Liver (tissue), 9 donors: ENCODE results near the gene FMR1. TPM values are rescaled to one million over a fixed set of nuclear protein-coding genes. Genes with fewer than 3 reads are reported as not detected.

Experiments
- DNase-seq: peaks from one replicate; pipeline ENCODE4 v3.0.0-alpha.2; 2017; ENCODE audit warnings: low spot score
- H3K27ac ChIP-seq, 2 donors: one replicate each; pipeline ENCODE4 v1.7.0; 2013; ENCODE audit warnings: inconsistent platforms in 2 of 2, low read length in 2 of 2, control low read depth in 1 of 2, low read depth in 1 of 2, mild to moderate bottlenecking in 1 of 2
- H3K27me3 ChIP-seq, 4 donors: one replicate each; pipeline versions ENCODE4 v1.6.1 to v1.7.0; 2013; ENCODE audit warnings: low read length in 3 of 4, inconsistent platforms in 1 of 4, mild to moderate bottlenecking in 1 of 4, moderate library complexity in 1 of 4; ENCODE audit not compliant: control insufficient read depth in 4 of 4, insufficient read depth in 4 of 4
- H3K36me3 ChIP-seq, 4 donors: one replicate each; pipeline versions ENCODE4 v1.6.1 to v1.7.0; 2013; ENCODE audit warnings: low read length in 3 of 4, mild to moderate bottlenecking in 3 of 4, low read depth in 1 of 4, moderate library complexity in 1 of 4; ENCODE audit not compliant: control insufficient read depth in 4 of 4, insufficient read depth in 3 of 4
- H3K4me1 ChIP-seq, 4 donors: one replicate each; pipeline versions ENCODE4 v1.6.1 to v1.7.0; 2013; ENCODE audit warnings: low read length in 3 of 4, mild to moderate bottlenecking in 3 of 4, moderate library complexity in 1 of 4; ENCODE audit not compliant: control insufficient read depth in 4 of 4, insufficient read depth in 4 of 4
- H3K4me3 ChIP-seq, 3 donors: one replicate each; pipeline versions ENCODE4 v1.6.1 to v1.7.0; 2013; ENCODE audit warnings: low read length in 3 of 3, control low read depth in 1 of 3, low read depth in 1 of 3, mild to moderate bottlenecking in 1 of 3
- H3K9ac ChIP-seq, 2 donors: one replicate each; pipeline ENCODE4 v1.7.0; 2013; ENCODE audit warnings: low read length in 2 of 2, mild to moderate bottlenecking in 2 of 2, moderate library complexity in 2 of 2, control low read depth in 1 of 2, low read depth in 1 of 2
- H3K9me3 ChIP-seq, 4 donors: one replicate each; pipeline versions ENCODE4 v1.6.1 to v1.7.0; 2013; ENCODE audit warnings: low read length in 3 of 4; ENCODE audit not compliant: control insufficient read depth in 4 of 4
- EGR1 ChIP-seq, 2 donors: IDR thresholded peaks; 2 replicates each; pipeline ENCODE4 v1.6.1; 2016 to 2018; ENCODE audit warnings: antibody characterized with exemption in 2 of 2, low read depth in 2 of 2
- FOXA1 ChIP-seq: IDR thresholded peaks from 2 replicates; pipeline ENCODE4 v1.6.1; 2016; ENCODE audit warnings: antibody characterized with exemption
- FOXA2 ChIP-seq: IDR thresholded peaks from 2 replicates; pipeline ENCODE4 v1.6.1; 2016; ENCODE audit warnings: antibody characterized with exemption
- GABPA ChIP-seq, 2 donors: IDR thresholded peaks in 1 of 2; conservative IDR thresholded peaks in 1 of 2; 2 replicates each; pipeline ENCODE4 v1.6.1; 2016; ENCODE audit warnings: antibody characterized with exemption in 2 of 2, mild to moderate bottlenecking in 1 of 2, moderate library complexity in 1 of 2
- HNF4A ChIP-seq, 2 donors: conservative IDR thresholded peaks; 2 replicates each; pipeline ENCODE4 v1.6.1; 2016; ENCODE audit warnings: antibody characterized with exemption in 2 of 2, mild to moderate bottlenecking in 2 of 2
- HNF4G ChIP-seq: IDR thresholded peaks from 2 replicates; pipeline ENCODE4 v1.6.1; 2016; ENCODE audit warnings: antibody characterized with exemption
- JUND ChIP-seq, 2 donors: IDR thresholded peaks; 2 replicates each; pipeline ENCODE4 v1.6.1; 2016; ENCODE audit warnings: antibody characterized with exemption in 2 of 2
- SP1 ChIP-seq: IDR thresholded peaks from 2 replicates; pipeline ENCODE4 v1.6.1; 2018; ENCODE audit warnings: antibody characterized with exemption, mild to moderate bottlenecking
- YY1 ChIP-seq: IDR thresholded peaks from 2 replicates; pipeline ENCODE4 v1.6.1; 2016; ENCODE audit warnings: antibody characterized with exemption, mild to moderate bottlenecking
- WGBS: extraction: QIAGEN DNeasy Blood & Tissue Kit; methylation state at CpG from one replicate; pipeline ENCODE4 v1.1.7; 2013; 5-methylcytosine and 5-hydroxymethylcytosine counted together
- polyA plus RNA-seq, 2 donors: library from polyadenylated mRNA; stranded (reverse) in 1 of 2; unstranded in 1 of 2; fragments of 200-250 nt in 1 of 2; fragments of >200 nt in 1 of 2; fragmentation: Nextera tagmentation in 1 of 2; extraction: Ambion mirVana in 1 of 2; gene quantifications; one replicate each; pipeline versions ENCODE4 v1.2.1 to v1.2.3, GENCODE V29; 2013 to 2015
- total RNA-seq, 2 donors: library from RNA; depleted of rRNA; stranded (reverse); fragments of >200 nt; gene quantifications; one replicate each; pipeline ENCODE4 v1.2.3, GENCODE V29; 2014
- TF ChIP-seq, protein P1 (sequence below): IDR thresholded peaks from 2 replicates; pipeline ENCODE4 v1.6.1; 2016; ENCODE audit warnings: antibody characterized with exemption
- TF ChIP-seq, protein P2 (sequence below): IDR thresholded peaks from 2 replicates; pipeline ENCODE4 v1.6.1; 2016; ENCODE audit warnings: antibody characterized with exemption
- TF ChIP-seq, protein P3 (sequence below): fragments of 150-350 bp; IDR thresholded peaks from 2 replicates; pipeline ENCODE4 v1.5.1; 2017; ENCODE audit warnings: improper control_type of control experiment, low read depth, low read length; ENCODE audit not compliant: missing input control
- TF ChIP-seq, protein P4 (sequence below): IDR thresholded peaks from 2 replicates; pipeline ENCODE4 v1.6.1; 2016; ENCODE audit warnings: antibody characterized with exemption
- TF ChIP-seq, protein P5 (sequence below): IDR thresholded peaks from 2 replicates; pipeline ENCODE4 v1.6.1; 2016; ENCODE audit warnings: antibody characterized with exemption, mild to moderate bottlenecking
- donor health status: healthy.
- donor health status: healthy.
- donor health status: healthy.
- donor health status: healthy.
- donor health status: healthy.

The FMR1 gene
- total and polyA plus RNA-seq, 4 donors: 10.9 to 29.4 (median 16.8) TPM

DNA sequence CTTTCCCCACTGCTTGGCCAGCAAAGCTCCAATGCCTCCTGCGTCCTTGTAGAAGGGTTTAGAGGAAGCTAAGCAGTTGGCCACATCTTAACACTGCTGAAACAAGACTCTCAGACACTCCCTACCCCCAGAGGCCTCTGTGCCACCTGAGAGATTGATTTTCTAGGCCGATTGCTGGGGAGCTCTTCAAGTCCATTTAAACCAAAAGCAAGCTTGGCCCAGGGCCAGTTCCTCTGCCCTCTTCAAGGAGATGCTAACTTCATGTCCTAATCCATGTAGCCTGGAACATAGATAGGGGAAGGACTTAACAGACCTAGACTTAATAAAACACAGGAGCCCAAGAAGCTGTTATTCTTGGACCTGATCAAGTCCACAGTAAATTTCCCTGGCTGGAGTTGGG lies 42.3 kb downstream of the FMR1 start:
- peaks cover 0 to 5% (median 2%) of the 10 kb centered on the region in 4 donors for H3K4me1 ChIP-seq
- peaks cover 0 to under 1% (median 0%) of the 10 kb centered on the region in 4 donors for H3K36me3 ChIP-seq
- H3K27me3 ChIP-seq: no peaks in the 10 kb centered on the region
- H3K9me3 ChIP-seq: no peaks in the 10 kb centered on the region
- no peak overlapping the region for H3K4me3 ChIP-seq
- no peak overlapping the region for H3K9ac ChIP-seq
- DNase-seq: no peak
- H3K27ac ChIP-seq: no peak overlapping the region
- TF ChIP-seq YY1: no peak
- TF ChIP-seq FOXA2: no peak
- no peak for TF ChIP-seq JUND (IDR thresholded peaks at IDR 0.05)
- TF ChIP-seq, protein P1, sequence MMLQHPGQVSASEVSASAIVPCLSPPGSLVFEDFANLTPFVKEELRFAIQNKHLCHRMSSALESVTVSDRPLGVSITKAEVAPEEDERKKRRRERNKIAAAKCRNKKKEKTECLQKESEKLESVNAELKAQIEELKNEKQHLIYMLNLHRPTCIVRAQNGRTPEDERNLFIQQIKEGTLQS: no peak
- TF ChIP-seq, protein P2, sequence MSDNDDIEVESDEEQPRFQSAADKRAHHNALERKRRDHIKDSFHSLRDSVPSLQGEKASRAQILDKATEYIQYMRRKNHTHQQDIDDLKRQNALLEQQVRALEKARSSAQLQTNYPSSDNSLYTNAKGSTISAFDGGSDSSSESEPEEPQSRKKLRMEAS: no peak
- no peak for TF ChIP-seq SP1
- TF ChIP-seq EGR1 (IDR thresholded peaks at IDR 0.05; ENCODE audit: low read depth in 2 of 2): no peak
- WGBS: 59% methylated on average over 2 of the region's 2 CpGs

DNA sequence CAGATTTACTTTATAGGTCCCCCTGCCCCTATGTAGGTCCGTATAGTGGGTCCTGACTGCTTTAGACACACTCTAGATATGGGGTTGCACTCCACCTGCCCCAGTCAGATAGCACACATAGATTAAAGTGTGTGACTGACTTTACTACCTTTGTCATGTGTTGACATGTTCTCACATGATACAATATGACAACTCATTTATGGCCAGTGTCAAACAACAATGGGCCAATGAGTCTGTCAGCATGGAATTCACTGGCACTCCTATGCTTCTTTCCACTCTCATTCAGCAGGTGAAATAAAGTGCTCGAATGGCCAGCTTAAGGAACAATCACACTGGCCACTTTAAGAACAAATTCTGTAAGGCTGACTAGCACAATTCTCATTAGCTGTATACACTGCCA lies 45.6 kb downstream of the FMR1 start:
- 83% methylated on average over 2 of the region's 2 CpGs for WGBS
- no peak for DNase-seq
- no peaks in the 10 kb centered on the region for H3K27me3 ChIP-seq

DNA sequence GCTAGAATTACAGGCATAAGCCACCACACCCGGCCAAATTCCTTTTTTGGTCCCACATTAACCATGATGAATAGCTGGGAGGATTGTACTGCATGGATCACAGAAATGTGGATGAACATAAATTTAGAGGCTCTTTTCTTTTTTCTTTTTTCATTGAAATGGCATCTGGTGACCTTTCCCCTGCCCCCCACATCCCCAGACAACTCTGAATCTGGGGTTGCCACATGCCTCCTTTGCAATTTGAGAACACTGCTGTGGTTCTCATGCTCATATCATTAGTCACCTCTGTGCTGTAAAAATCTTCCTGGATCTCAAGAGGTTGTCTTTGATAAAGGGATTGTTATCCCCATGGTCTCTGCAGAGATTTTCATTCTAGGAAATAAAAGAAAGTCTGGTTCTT lies 46.6 kb downstream of the FMR1 start:
- H3K4me1 ChIP-seq: no peaks in the 10 kb centered on the region
- DNase-seq: no peak
- H3K4me3 ChIP-seq: no peak overlapping the region
- H3K9ac ChIP-seq: no peak overlapping the region
- 93% methylated on average over 1 of the region's 1 CpG for WGBS
- H3K27ac ChIP-seq: no peak overlapping the region
- no peaks in the 10 kb centered on the region for H3K9me3 ChIP-seq
- H3K27me3 ChIP-seq: no peaks in the 10 kb centered on the region
- TF ChIP-seq, protein P3, sequence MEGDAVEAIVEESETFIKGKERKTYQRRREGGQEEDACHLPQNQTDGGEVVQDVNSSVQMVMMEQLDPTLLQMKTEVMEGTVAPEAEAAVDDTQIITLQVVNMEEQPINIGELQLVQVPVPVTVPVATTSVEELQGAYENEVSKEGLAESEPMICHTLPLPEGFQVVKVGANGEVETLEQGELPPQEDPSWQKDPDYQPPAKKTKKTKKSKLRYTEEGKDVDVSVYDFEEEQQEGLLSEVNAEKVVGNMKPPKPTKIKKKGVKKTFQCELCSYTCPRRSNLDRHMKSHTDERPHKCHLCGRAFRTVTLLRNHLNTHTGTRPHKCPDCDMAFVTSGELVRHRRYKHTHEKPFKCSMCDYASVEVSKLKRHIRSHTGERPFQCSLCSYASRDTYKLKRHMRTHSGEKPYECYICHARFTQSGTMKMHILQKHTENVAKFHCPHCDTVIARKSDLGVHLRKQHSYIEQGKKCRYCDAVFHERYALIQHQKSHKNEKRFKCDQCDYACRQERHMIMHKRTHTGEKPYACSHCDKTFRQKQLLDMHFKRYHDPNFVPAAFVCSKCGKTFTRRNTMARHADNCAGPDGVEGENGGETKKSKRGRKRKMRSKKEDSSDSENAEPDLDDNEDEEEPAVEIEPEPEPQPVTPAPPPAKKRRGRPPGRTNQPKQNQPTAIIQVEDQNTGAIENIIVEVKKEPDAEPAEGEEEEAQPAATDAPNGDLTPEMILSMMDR: no peak
- TF ChIP-seq GABPA (IDR thresholded peaks at IDR 0.05 in 1 of 2, conservative IDR thresholded peaks at IDR 0.05 in 1 of 2): no peak
- TF ChIP-seq, protein P2: no peak
- no peak for TF ChIP-seq EGR1 (IDR thresholded peaks at IDR 0.05; ENCODE audit: low read depth in 2 of 2)
- H3K36me3 ChIP-seq: no peaks in the 10 kb centered on the region

More for the DNA sequence above, 45.6 kb downstream of the FMR1 start:
- Histone ChIP-seq H3K9ac (no peak overlapping the region), H3K36me3 (no peaks in the 10 kb centered on the region), H3K4me1 (no peaks in the 10 kb centered on the region), H3K4me3 (no peak overlapping the region), H3K9me3 (no peaks in the 10 kb centered on the region), H3K27ac (no peak overlapping the region)
- TF ChIP-seq FOXA1: no peak
- TF ChIP-seq, protein P2: no peak

DNA sequence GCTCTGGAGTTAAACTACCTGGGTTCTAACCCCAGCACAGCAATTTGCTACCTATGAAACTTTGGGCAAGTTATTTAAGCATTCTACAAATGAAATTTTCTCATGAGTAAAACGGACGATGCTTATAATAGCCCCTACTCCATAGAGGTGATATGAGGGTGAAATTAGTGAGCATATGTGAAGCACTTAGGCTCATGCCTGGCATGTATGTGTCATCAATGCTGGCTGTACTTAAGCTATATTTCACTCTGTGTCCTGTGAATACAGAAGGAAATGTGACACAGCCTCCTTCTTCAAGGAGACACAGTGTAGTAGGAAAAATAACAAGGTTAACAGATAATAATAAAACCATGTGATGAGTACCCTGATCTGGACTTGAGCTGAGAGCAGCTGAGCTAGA lies 49.0 kb downstream of the FMR1 start:
- Histone ChIP-seq H3K36me3 (no peaks in the 10 kb centered on the region), H3K4me3 (no peak overlapping the region), H3K9me3 (no peaks in the 10 kb centered on the region), H3K27ac (no peak overlapping the region), H3K9ac (no peak overlapping the region), H3K27me3 (no peaks in the 10 kb centered on the region), H3K4me1 (no peaks in the 10 kb centered on the region)
- DNase-seq: no peak
- 91% methylated on average over 2 of the region's 2 CpGs for WGBS
- TF ChIP-seq, protein P4, sequence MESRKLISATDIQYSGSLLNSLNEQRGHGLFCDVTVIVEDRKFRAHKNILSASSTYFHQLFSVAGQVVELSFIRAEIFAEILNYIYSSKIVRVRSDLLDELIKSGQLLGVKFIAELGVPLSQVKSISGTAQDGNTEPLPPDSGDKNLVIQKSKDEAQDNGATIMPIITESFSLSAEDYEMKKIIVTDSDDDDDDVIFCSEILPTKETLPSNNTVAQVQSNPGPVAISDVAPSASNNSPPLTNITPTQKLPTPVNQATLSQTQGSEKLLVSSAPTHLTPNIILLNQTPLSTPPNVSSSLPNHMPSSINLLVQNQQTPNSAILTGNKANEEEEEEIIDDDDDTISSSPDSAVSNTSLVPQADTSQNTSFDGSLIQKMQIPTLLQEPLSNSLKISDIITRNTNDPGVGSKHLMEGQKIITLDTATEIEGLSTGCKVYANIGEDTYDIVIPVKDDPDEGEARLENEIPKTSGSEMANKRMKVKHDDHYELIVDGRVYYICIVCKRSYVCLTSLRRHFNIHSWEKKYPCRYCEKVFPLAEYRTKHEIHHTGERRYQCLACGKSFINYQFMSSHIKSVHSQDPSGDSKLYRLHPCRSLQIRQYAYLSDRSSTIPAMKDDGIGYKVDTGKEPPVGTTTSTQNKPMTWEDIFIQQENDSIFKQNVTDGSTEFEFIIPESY: no peak
- TF ChIP-seq FOXA2 (no peak), SP1 (no peak), HNF4A (conservative IDR thresholded peaks at IDR 0.05) (no peak), HNF4G (no peak), JUND (IDR thresholded peaks at IDR 0.05) (no peak), GABPA (IDR thresholded peaks at IDR 0.05 in 1 of 2, conservative IDR thresholded peaks at IDR 0.05 in 1 of 2) (no peak)
- TF ChIP-seq, protein P2: no peak
- TF ChIP-seq, protein P5, sequence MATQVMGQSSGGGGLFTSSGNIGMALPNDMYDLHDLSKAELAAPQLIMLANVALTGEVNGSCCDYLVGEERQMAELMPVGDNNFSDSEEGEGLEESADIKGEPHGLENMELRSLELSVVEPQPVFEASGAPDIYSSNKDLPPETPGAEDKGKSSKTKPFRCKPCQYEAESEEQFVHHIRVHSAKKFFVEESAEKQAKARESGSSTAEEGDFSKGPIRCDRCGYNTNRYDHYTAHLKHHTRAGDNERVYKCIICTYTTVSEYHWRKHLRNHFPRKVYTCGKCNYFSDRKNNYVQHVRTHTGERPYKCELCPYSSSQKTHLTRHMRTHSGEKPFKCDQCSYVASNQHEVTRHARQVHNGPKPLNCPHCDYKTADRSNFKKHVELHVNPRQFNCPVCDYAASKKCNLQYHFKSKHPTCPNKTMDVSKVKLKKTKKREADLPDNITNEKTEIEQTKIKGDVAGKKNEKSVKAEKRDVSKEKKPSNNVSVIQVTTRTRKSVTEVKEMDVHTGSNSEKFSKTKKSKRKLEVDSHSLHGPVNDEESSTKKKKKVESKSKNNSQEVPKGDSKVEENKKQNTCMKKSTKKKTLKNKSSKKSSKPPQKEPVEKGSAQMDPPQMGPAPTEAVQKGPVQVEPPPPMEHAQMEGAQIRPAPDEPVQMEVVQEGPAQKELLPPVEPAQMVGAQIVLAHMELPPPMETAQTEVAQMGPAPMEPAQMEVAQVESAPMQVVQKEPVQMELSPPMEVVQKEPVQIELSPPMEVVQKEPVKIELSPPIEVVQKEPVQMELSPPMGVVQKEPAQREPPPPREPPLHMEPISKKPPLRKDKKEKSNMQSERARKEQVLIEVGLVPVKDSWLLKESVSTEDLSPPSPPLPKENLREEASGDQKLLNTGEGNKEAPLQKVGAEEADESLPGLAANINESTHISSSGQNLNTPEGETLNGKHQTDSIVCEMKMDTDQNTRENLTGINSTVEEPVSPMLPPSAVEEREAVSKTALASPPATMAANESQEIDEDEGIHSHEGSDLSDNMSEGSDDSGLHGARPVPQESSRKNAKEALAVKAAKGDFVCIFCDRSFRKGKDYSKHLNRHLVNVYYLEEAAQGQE: no peak
